Esophagus muscularis mucosa (tissue), 4 donors: ENCODE measurements around the gene DLGAP4. TPM values are rescaled to one million over a fixed set of nuclear protein-coding genes. Genes with fewer than 3 reads are reported as not detected.

Source experiments
- DNase-seq: peaks from one replicate; pipeline ENCODE4 v3.0.0-alpha.2; 2017; ENCODE audit errors: extremely low spot score
- H3K27ac ChIP-seq, 4 donors: fragments of 200-600 bp; sonication (generic); replicated peaks in 1 of 4; 1 replicate in 3 of 4; 2 replicates in 1 of 4; pipeline ENCODE4 v1.5.1; 2016 to 2019; ENCODE audit warnings: mild to moderate bottlenecking in 1 of 4
- H3K27me3 ChIP-seq, 4 donors: fragments of 200-600 bp; sonication (generic); one replicate each; pipeline versions ENCODE4 v1.5.1 to v1.6.0; 2016 to 2019
- H3K36me3 ChIP-seq, 4 donors: fragments of 200-600 bp; sonication (generic); one replicate each; pipeline ENCODE4 v1.5.1; 2016 to 2019
- H3K4me1 ChIP-seq, 4 donors: fragments of 200-600 bp; sonication (generic); one replicate each; pipeline ENCODE4 v1.5.1; 2016 to 2019
- H3K4me3 ChIP-seq, 4 donors: fragments of 200-600 bp; sonication (generic); 1 replicate in 2 of 4; 2 replicates in 2 of 4; pipeline ENCODE4 v1.5.1; 2016 to 2019; ENCODE audit warnings: mild to moderate bottlenecking in 4 of 4, moderate library complexity in 1 of 4
- H3K9me3 ChIP-seq, 4 donors: fragments of 200-600 bp; sonication (generic); 1 replicate in 3 of 4; 2 replicates in 1 of 4; pipeline ENCODE4 v1.5.1; 2016 to 2019
- EP300 ChIP-seq: sonication (generic); formaldehyde crosslinking; IDR thresholded peaks from one replicate; pipeline ENCODE4 v1.6.1; 2017; ENCODE audit warnings: antibody characterized with exemption
- POLR2A ChIP-seq: fragments of 450-650 bp; IDR thresholded peaks from one replicate; pipeline ENCODE4 v1.6.1; 2017; ENCODE audit warnings: antibody characterized with exemption, moderate library complexity, mild to moderate bottlenecking, low read depth
- POLR2AphosphoS5 ChIP-seq, 2 donors: sonication (generic); formaldehyde crosslinking; IDR thresholded peaks; one replicate each; pipeline ENCODE4 v1.6.1; 2017; ENCODE audit warnings: antibody characterized with exemption in 2 of 2
- WGBS: methylation state at CpG from one replicate; pipeline ENCODE4 v1.1.5; 2018; 5-methylcytosine and 5-hydroxymethylcytosine counted together
- intact Hi-C: fragments of 100-400 bp; cut with DNase I; formaldehyde crosslinking; loops from one replicate; pipeline ENCODE4 v1.15.1; 2023
- total RNA-seq, 4 donors: library from RNA; depleted of rRNA; stranded (reverse); fragments of >200 nt; gene quantifications; one replicate each; pipeline versions ENCODE4 v1.1.0 to v1.2.1, GENCODE V29; 2016
- TF ChIP-seq, protein P1 (sequence below), 3 experiments: fragments of 200-600 bp in 2 of 3; fragments of 450-650 bp in 1 of 3; sonication (generic) in 2 of 3; IDR thresholded peaks; one replicate each; pipeline ENCODE4 v1.5.1; 2017 to 2019; ENCODE audit warnings: antibody characterized with exemption in 3 of 3, mild to moderate bottlenecking in 2 of 3, moderate library complexity in 1 of 3

The DLGAP4 gene
- total RNA-seq, 4 donors from 2014 or later, result 43.6 to 90.0 (median 48.8) TPM

- 82% methylated on average over 9 of the region's 11 CpGs for WGBS
- peaks cover 0 to 47% (median 0%) of the 10 kb centered on the region in 4 donors for H3K27me3 ChIP-seq
- intact Hi-C loops, result no loop called here
Measured at GRCh38 chr20:36359668-36360406, 53.7 kb downstream of the DLGAP4 start.

GRCh38 chr20:36360429-36360828 is 54.3 kb downstream of the DLGAP4 start:
- Histone ChIP-seq H3K4me1 (no peaks in the 10 kb centered on the region), H3K9me3 (no peaks in the 10 kb centered on the region), H3K4me3 (no peak overlapping the region), H3K27ac (no peak overlapping the region), H3K27me3 (peaks cover 0 to 44% (median 0%) of the 10 kb centered on the region in 4 donors), H3K36me3 (no peaks in the 10 kb centered on the region)
- WGBS, result 73% methylated on average over 10 of the region's 10 CpGs
- DNase-seq, result no peak
- intact Hi-C loops, result no loop called here
- TF ChIP-seq, protein P1, sequence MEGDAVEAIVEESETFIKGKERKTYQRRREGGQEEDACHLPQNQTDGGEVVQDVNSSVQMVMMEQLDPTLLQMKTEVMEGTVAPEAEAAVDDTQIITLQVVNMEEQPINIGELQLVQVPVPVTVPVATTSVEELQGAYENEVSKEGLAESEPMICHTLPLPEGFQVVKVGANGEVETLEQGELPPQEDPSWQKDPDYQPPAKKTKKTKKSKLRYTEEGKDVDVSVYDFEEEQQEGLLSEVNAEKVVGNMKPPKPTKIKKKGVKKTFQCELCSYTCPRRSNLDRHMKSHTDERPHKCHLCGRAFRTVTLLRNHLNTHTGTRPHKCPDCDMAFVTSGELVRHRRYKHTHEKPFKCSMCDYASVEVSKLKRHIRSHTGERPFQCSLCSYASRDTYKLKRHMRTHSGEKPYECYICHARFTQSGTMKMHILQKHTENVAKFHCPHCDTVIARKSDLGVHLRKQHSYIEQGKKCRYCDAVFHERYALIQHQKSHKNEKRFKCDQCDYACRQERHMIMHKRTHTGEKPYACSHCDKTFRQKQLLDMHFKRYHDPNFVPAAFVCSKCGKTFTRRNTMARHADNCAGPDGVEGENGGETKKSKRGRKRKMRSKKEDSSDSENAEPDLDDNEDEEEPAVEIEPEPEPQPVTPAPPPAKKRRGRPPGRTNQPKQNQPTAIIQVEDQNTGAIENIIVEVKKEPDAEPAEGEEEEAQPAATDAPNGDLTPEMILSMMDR (IDR thresholded peaks at IDR 0.05), result no peak
- TF ChIP-seq POLR2AphosphoS5 (IDR thresholded peaks at IDR 0.05) (no peak), EP300 (no peak), POLR2A (no peak)

More at GRCh38 chr20:36359668-36360406, 53.7 kb downstream of the DLGAP4 start:
- H3K27ac ChIP-seq, result no peak overlapping the region
- no peak for DNase-seq
- H3K4me1 ChIP-seq, result no peaks in the 10 kb centered on the region
- no peak for TF ChIP-seq POLR2A
- TF ChIP-seq, protein P1 (IDR thresholded peaks at IDR 0.05), result no peak
- H3K9me3 ChIP-seq, result no peaks in the 10 kb centered on the region
- H3K4me3 ChIP-seq, result no peak overlapping the region
- H3K36me3 ChIP-seq, result no peaks in the 10 kb centered on the region

DNA sequence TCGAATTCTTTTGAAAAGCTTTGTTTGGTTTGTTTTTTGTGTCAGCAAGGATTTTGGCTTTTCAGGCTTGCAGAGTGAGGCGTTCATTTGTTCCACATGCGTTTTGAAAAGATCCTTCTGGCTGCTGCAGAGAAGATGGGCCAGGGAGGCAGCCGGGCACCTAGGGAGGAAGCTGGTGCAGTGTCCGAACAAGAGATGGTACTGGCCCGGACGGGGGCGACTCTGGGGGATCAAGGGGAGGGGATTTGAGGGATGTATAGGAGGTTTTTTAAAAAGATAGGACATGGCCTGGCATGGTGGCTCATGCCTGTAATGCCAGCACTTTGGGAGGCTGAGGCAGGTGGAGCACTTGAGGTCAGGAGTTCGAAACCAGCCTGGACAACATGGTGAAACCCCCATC is 55.3 kb downstream of the DLGAP4 start:
- TF ChIP-seq, protein P1 (IDR thresholded peaks at IDR 0.05), result no peak
- TF ChIP-seq POLR2AphosphoS5 (IDR thresholded peaks at IDR 0.05) (no peak), POLR2A (no peak), EP300 (no peak)

GRCh38 chr20:36362261-36362660 is 56.1 kb downstream of the DLGAP4 start:
- no peak overlapping the region for H3K4me3 ChIP-seq
- no peaks in the 10 kb centered on the region for H3K4me1 ChIP-seq
- no peaks in the 10 kb centered on the region for H3K9me3 ChIP-seq
- peaks cover 0 to 42% (median 0%) of the 10 kb centered on the region in 4 donors for H3K27me3 ChIP-seq
- intact Hi-C loops, result no loop called here
- no peaks in the 10 kb centered on the region for H3K36me3 ChIP-seq
- no peak overlapping the region for H3K27ac ChIP-seq
- no peak for DNase-seq
- TF ChIP-seq POLR2AphosphoS5 (IDR thresholded peaks at IDR 0.05) (no peak), POLR2A (no peak), EP300 (no peak)
- TF ChIP-seq, protein P1 (IDR thresholded peaks at IDR 0.05), result no peak
- 80% methylated on average over 3 of the region's 3 CpGs for WGBS

More for the DNA sequence above, 55.3 kb downstream of the DLGAP4 start:
- Histone ChIP-seq H3K27me3 (peaks cover 0 to 41% (median 0%) of the 10 kb centered on the region in 4 donors), H3K4me1 (no peaks in the 10 kb centered on the region), H3K4me3 (no peak overlapping the region), H3K9me3 (no peaks in the 10 kb centered on the region), H3K27ac (no peak overlapping the region), H3K36me3 (no peaks in the 10 kb centered on the region)
- intact Hi-C loops, result no loop called here
- DNase-seq, result no peak
- 58% methylated on average over 9 of the region's 9 CpGs for WGBS
